OCI-LY1 (cell line): ENCODE measurements around the gene CSF3R.

Source experiments
- CTCF ChIP-seq: fragments of 200-600 bp; sonication (generic), shearing (Covaris generic); IDR thresholded peaks from 2 replicates; pipeline ENCODE4 v1.5.1; 2017; ENCODE audit warnings: mild to moderate bottlenecking, antibody characterized with exemption, low read length, moderate library complexity, mixed read lengths
- EZH2 ChIP-seq: fragments of 200-600 bp; sonication (generic), shearing (Covaris generic); IDR thresholded peaks from 2 replicates; pipeline ENCODE4 v1.8.0; 2017; ENCODE audit warnings: borderline replicate concordance, mixed run types, mild to moderate bottlenecking, antibody characterized with exemption, low read length, moderate library complexity, mixed read lengths

- TF ChIP-seq CTCF (no peak), EZH2 (no peak)
Observed at GRCh38 chr1:36525166-36525565, 42.5 kb upstream of the CSF3R start.
